DND-41 (cell line): ENCODE data around the gene IL17RD.

Experiments
- EZH2 ChIP-seq: IDR thresholded peaks from 3 replicates; pipeline ENCODE4 v1.6.1; 2012; ENCODE audit warnings: borderline replicate concordance, low read depth, mild to moderate bottlenecking, moderate library complexity, low read length, inconsistent platforms; ENCODE audit not compliant: severe bottlenecking
- TF ChIP-seq, protein P1 (sequence below): IDR thresholded peaks from 2 replicates; pipeline ENCODE4 v1.5.1; 2012; ENCODE audit warnings: borderline replicate concordance, low read length, moderate library complexity, mild to moderate bottlenecking; ENCODE audit not compliant: poor library complexity, severe bottlenecking; ENCODE audit errors: extremely low read depth

DNA sequence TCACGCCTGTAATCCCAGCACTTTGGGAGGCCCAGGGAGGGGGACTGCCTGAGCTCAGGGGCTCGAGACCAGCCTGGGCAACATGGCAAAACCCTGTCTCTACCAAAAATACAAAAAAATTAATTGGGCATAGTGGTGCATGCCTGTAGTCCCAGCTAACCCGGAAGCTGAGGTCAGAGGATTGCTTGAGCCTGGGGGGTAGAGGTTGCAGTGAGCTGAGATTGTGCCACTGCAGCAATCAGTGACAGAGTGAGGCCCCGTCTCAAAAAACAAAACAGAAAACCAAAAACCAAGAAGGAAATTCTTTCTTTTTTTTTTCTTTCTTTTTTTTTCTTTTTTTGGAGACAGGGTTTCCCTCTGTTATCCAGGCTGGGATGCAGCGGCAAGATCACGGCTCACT, 101.2 kb downstream of the IL17RD start:
- TF ChIP-seq, protein P1, sequence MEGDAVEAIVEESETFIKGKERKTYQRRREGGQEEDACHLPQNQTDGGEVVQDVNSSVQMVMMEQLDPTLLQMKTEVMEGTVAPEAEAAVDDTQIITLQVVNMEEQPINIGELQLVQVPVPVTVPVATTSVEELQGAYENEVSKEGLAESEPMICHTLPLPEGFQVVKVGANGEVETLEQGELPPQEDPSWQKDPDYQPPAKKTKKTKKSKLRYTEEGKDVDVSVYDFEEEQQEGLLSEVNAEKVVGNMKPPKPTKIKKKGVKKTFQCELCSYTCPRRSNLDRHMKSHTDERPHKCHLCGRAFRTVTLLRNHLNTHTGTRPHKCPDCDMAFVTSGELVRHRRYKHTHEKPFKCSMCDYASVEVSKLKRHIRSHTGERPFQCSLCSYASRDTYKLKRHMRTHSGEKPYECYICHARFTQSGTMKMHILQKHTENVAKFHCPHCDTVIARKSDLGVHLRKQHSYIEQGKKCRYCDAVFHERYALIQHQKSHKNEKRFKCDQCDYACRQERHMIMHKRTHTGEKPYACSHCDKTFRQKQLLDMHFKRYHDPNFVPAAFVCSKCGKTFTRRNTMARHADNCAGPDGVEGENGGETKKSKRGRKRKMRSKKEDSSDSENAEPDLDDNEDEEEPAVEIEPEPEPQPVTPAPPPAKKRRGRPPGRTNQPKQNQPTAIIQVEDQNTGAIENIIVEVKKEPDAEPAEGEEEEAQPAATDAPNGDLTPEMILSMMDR, result no peak
- TF ChIP-seq EZH2, result no peak
